Activated naive CD8-positive, alpha-beta T cell (primary cell): ENCODE measurements around the gene MYH7.

ENCODE experiments used
- H3K27ac Mint-ChIP-seq: one replicate; pipeline ENCODE4 v1.8.0; 2021; ENCODE audit warnings: mixed read lengths
- H3K27me3 Mint-ChIP-seq: one replicate; pipeline ENCODE4 v1.8.0; 2021; ENCODE audit warnings: mixed read lengths
- H3K36me3 Mint-ChIP-seq: one replicate; pipeline ENCODE4 v1.8.0; 2021; ENCODE audit warnings: mixed read lengths
- H3K4me1 Mint-ChIP-seq: one replicate; pipeline ENCODE4 v1.8.0; 2021; ENCODE audit warnings: low read depth, mixed read lengths
- H3K4me3 Mint-ChIP-seq: one replicate; pipeline ENCODE4 v1.8.0; 2021; ENCODE audit warnings: mild to moderate bottlenecking, mixed read lengths
- H3K9me3 Mint-ChIP-seq: one replicate; pipeline ENCODE4 v1.8.0; 2021; ENCODE audit warnings: low read depth, mixed read lengths

Gene MYH7

DNA sequence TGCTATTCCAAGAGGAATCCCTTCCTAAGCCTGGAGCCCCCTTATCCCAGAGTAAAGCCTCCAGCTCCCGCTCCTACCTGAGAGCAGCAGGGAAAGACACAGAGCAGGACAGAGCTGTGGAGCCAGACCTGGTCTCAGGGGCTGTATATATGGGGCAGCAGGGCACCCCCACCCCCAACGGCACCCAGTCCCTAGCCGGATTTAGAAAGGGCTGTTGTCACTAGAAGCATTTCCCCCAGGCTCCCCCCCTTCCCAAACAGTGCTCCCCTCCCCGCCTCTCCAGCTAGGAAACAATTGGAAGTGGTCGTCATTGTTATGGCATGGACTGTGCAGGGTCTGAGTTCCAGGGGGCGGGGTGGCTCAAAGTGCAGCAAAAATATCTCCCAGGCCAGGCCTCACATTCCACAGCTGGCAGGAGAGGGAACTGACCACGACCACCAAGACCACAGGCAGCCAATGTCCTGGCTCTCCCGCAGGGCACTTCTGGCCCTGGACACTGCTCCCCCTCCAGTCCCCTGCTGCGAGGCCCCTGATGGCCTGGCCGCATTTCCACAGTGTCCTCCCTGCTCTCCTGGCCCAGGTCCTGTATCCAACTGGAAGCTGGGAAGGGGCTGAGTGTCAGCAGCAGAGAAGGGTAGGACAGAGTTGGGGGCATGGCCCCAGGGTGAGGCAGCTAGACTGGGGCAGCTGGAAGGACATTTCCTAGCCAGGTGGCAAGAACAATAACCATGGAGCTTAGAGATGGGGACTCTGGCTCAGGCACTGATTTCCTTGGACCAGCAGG, at the start of gene MYH7:
TSS of gene MYH7 (minus strand) at position 118 of the 784 bp plus-strand sequence. CDS start 1,928 bp downstream, outside the sequence.
- H3K9me3 Mint-ChIP-seq, result no peaks in the 10 kb centered on the region
- H3K27me3 Mint-ChIP-seq, result peaks cover 3% of the 10 kb centered on the region
- no peaks in the 10 kb centered on the region for H3K36me3 Mint-ChIP-seq
- H3K4me1 Mint-ChIP-seq, result no peaks in the 10 kb centered on the region
- no peak within 1 kb of the TSS for H3K4me3 Mint-ChIP-seq
- H3K27ac Mint-ChIP-seq, result no peak within 1 kb of the TSS

- Mint-ChIP-seq H3K9me3 (no peaks in the 10 kb centered on the region), H3K27me3 (no peaks in the 10 kb centered on the region), H3K27ac (no peak overlapping the region), H3K36me3 (peaks cover 7% of the 10 kb centered on the region), H3K4me1 (peaks cover 1% of the 10 kb centered on the region), H3K4me3 (no peak overlapping the region)
These were observed 47.9 kb upstream of the MYH7 start for GRCh38 chr14:23483236-23483854.

GRCh38 chr14:23482823-23483148, 47.3 kb upstream of the MYH7 start:
- no peak overlapping the region for H3K27ac Mint-ChIP-seq
- peaks cover 5% of the 10 kb centered on the region for H3K4me1 Mint-ChIP-seq
- H3K27me3 Mint-ChIP-seq, result no peaks in the 10 kb centered on the region
- H3K4me3 Mint-ChIP-seq, result no peak overlapping the region
- H3K36me3 Mint-ChIP-seq, result peaks cover 9% of the 10 kb centered on the region
- no peaks in the 10 kb centered on the region for H3K9me3 Mint-ChIP-seq

DNA sequence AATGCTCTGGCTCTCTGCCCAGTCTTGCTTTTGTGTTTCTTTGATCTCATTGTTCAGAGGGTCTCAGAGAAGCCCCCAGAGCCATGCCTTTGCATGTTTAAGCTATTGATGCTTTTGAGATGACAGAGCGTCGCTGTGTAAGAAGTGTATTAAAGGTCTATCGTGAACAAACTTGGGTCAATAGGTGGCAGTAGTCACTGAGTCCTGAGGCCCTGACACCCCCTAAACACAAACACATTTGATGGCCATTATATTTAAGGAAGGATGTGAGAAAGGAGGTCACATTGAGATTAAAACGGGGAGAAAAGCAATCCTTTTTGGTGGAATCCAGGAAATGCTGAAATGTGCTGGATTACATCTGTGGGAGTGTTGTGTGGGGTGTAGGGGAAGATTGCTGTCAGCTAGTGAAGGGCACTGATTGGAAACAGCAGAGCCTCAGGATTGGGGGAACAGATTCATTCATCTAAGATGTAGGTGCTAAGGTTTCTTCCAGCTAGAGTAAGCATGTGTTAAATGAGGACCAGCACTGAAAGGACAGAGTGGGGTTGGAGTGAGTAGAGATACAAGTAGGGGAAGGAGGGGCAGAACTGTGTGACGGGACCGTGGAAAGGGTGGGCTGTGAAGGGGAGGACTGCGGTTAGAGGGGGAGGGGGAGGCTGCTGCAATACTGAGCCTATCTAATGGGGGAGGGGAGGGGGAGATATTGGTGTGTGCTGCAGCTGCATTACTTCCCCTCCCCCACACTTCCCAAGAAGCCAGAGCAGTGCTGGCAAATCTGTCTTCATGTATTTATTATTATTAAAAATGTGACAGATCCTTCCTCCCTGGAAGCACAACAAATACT, 46.7 kb upstream of the MYH7 start:
- Mint-ChIP-seq H3K4me1 (peaks cover 9% of the 10 kb centered on the region), H3K27me3 (no peaks in the 10 kb centered on the region), H3K9me3 (no peaks in the 10 kb centered on the region), H3K36me3 (peaks cover 11% of the 10 kb centered on the region), H3K4me3 (no peak overlapping the region), H3K27ac (no peak overlapping the region)

GRCh38 chr14:23481362-23481970, 46.0 kb upstream of the MYH7 start:
- Mint-ChIP-seq H3K36me3 (peaks cover 12% of the 10 kb centered on the region), H3K27ac (no peak overlapping the region), H3K4me3 (no peak overlapping the region), H3K9me3 (no peaks in the 10 kb centered on the region), H3K27me3 (no peaks in the 10 kb centered on the region), H3K4me1 (peaks cover 9% of the 10 kb centered on the region)

GRCh38 chr14:23478109-23478759, 42.8 kb upstream of the MYH7 start:
- H3K4me1 Mint-ChIP-seq, result peaks cover 9% of the 10 kb centered on the region
- no peaks in the 10 kb centered on the region for H3K27me3 Mint-ChIP-seq
- H3K9me3 Mint-ChIP-seq, result no peaks in the 10 kb centered on the region
- no peak overlapping the region for H3K4me3 Mint-ChIP-seq
- H3K27ac Mint-ChIP-seq, result no peak overlapping the region
- H3K36me3 Mint-ChIP-seq, result peaks cover 11% of the 10 kb centered on the region

- no peak overlapping the region for H3K4me3 Mint-ChIP-seq
- H3K36me3 Mint-ChIP-seq, result peaks cover 6% of the 10 kb centered on the region
- no peak overlapping the region for H3K27ac Mint-ChIP-seq
- no peaks in the 10 kb centered on the region for H3K9me3 Mint-ChIP-seq
- no peaks in the 10 kb centered on the region for H3K27me3 Mint-ChIP-seq
- peaks cover 13% of the 10 kb centered on the region for H3K4me1 Mint-ChIP-seq
These were observed 35.5 kb upstream of the MYH7 start for GRCh38 chr14:23470947-23471346.

DNA sequence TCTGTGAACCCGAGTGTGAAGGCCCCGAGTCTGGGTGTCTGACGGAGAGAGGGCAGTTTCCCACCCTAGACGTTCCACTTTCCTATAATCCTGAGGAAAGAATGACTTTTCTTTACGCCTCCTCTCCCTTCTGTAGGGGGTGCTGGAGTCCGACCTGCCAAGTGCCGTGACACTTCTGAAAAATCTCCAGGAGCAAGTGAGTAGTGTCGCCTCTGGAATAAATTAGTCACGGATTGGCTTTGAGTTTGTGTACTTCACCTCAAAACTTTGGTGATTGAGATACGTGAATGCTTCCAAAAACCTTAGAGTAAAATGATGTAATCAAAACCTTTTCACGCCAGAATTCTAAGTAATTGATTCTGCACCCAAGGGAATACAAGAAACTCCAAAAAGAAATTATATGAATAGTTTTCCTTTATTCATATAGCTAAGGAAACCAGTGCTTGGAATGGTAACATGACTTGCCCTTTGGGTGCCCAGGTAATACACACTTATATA, 34.5 kb upstream of the MYH7 start:
- no peak overlapping the region for H3K27ac Mint-ChIP-seq
- H3K36me3 Mint-ChIP-seq, result peaks cover 6% of the 10 kb centered on the region
- H3K4me3 Mint-ChIP-seq, result no peak overlapping the region
- H3K4me1 Mint-ChIP-seq, result peaks cover 13% of the 10 kb centered on the region
- no peaks in the 10 kb centered on the region for H3K9me3 Mint-ChIP-seq
- no peaks in the 10 kb centered on the region for H3K27me3 Mint-ChIP-seq

GRCh38 chr14:23469127-23469905, 33.9 kb upstream of the MYH7 start, which contains the start of gene NGDN:
Gene NGDN, plus strand, starts transcription at chr14:23469703. Its CDS starts 13 bp downstream, at chr14:23469716.
- no peaks in the 10 kb centered on the region for H3K9me3 Mint-ChIP-seq
- no peaks in the 10 kb centered on the region for H3K27me3 Mint-ChIP-seq
- H3K4me3 Mint-ChIP-seq, result no peak within 1 kb of the TSS
- H3K36me3 Mint-ChIP-seq, result peaks cover 6% of the 10 kb centered on the region
- peaks cover 13% of the 10 kb centered on the region for H3K4me1 Mint-ChIP-seq
- H3K27ac Mint-ChIP-seq, result no peak within 1 kb of the TSS

DNA sequence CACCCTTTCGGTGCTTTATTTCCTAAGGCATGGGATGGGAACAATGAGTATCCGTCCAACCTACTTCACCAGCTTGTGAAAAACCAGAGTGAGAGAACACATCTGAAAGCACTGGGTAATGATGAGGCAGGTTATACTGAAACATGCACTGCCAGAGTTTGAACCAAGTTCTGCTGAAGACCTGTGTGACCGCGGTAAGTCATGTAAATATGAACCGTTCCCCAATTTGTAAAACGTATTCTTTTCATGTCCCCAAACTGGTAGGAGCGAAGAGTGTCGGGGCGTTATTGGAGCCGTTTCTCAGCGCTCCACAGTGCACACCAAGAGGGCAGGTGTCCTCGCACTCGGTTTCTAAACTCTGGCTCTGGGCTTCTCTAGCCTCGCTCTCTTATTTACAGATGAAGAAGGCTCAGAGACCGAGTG, 33.3 kb upstream of the MYH7 start:
- H3K4me1 Mint-ChIP-seq, result peaks cover 13% of the 10 kb centered on the region
- no peak overlapping the region for H3K27ac Mint-ChIP-seq
- H3K27me3 Mint-ChIP-seq, result no peaks in the 10 kb centered on the region
- no peak overlapping the region for H3K4me3 Mint-ChIP-seq
- H3K9me3 Mint-ChIP-seq, result no peaks in the 10 kb centered on the region
- peaks cover 6% of the 10 kb centered on the region for H3K36me3 Mint-ChIP-seq

DNA sequence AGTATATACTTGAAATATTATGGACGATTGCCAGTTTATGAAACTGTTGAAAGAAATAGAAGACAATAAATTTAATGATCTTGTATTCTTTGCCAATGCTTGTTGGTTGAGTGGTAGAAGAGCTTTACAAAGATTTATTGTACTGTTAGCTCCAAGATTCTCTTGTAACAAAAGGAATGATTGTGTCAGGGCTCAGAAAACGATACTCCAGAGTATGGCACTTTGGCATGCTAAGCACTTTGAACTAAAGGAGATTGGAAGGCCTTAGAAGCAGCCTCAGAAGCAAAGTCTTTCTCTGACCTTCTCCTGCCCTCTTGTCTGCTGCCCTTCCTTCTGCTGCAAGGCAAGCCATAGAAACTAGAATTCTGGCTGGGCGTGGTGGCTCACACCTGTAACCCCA, 29.8 kb upstream of the MYH7 start:
- H3K27me3 Mint-ChIP-seq, result peaks cover 2% of the 10 kb centered on the region
- H3K4me3 Mint-ChIP-seq, result no peak overlapping the region
- peaks cover 3% of the 10 kb centered on the region for H3K4me1 Mint-ChIP-seq
- H3K27ac Mint-ChIP-seq, result no peak overlapping the region
- no peaks in the 10 kb centered on the region for H3K36me3 Mint-ChIP-seq
- no peaks in the 10 kb centered on the region for H3K9me3 Mint-ChIP-seq

- Mint-ChIP-seq H3K4me3 (no peak overlapping the region), H3K9me3 (no peaks in the 10 kb centered on the region), H3K27me3 (peaks cover 2% of the 10 kb centered on the region), H3K36me3 (no peaks in the 10 kb centered on the region), H3K4me1 (no peaks in the 10 kb centered on the region), H3K27ac (no peak overlapping the region)
These were observed 29.2 kb upstream of the MYH7 start for GRCh38 chr14:23464700-23465099.

DNA sequence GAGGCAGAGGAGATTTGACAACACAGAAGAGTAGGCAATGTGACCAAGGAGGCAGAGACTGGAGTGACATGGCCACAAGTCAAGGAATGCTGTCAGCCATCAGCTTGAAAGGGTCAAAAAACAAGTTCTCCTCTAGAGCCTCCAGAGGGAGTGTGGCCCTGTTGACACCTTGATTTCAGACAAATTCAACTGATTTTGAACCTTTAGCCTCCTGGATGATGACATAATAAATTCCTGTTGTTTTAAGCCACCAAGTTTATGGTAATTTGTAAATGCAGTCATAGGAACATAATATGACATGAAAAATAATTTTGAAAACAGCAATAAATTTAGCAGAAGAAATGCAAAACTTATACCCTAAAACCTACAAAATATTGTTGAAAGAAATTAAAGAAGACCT, 25.5 kb upstream of the MYH7 start:
- H3K27ac Mint-ChIP-seq, result no peak overlapping the region
- no peaks in the 10 kb centered on the region for H3K4me1 Mint-ChIP-seq
- H3K4me3 Mint-ChIP-seq, result no peak overlapping the region
- peaks cover 8% of the 10 kb centered on the region for H3K27me3 Mint-ChIP-seq
- no peaks in the 10 kb centered on the region for H3K9me3 Mint-ChIP-seq
- H3K36me3 Mint-ChIP-seq, result no peaks in the 10 kb centered on the region
